B cell (primary cell): ENCODE results near the gene CPA1. TPM values are rescaled to one million over a fixed set of nuclear protein-coding genes. Genes with fewer than 3 reads are reported as not detected.

Experiments
- ATAC-seq: fragments of 200-7000 bp; cut with Tn5 transposase; one replicate; pipeline ENCODE4 v1.10.0; 2021; ENCODE audit warnings: low read depth, mild to moderate bottlenecking, moderate number of reproducible peaks, moderate library complexity
- CTCF ChIA-PET: fragments of 350-600 bp; sonication (Branson Sonifier 250); formaldehyde crosslinking; loops from one replicate; lab custom pipeline; 2021; ENCODE audit warnings: antibody characterized with exemption, inconsistent platforms; lab: Charles Lee
- POLR2A ChIA-PET: fragments of 350-600 bp; sonication (Branson Sonifier 250); formaldehyde crosslinking; loops from one replicate; lab custom pipeline; 2021; ENCODE audit warnings: antibody characterized with exemption; lab: Charles Lee
- DNase-seq: peaks from one replicate; pipeline ENCODE4 v3.0.0; 2013
- H2AFZ ChIP-seq: 2 replicates; pipeline ENCODE4 v1.6.1; 2012; ENCODE audit warnings: mild to moderate bottlenecking, low read depth, low read length; ENCODE audit not compliant: insufficient read depth, poor library complexity, severe bottlenecking
- H3K27ac ChIP-seq, 2 donors: 1 replicate in 1 of 2; 2 replicates in 1 of 2; pipeline ENCODE4 v1.5.1; 2012 to 2013; ENCODE audit warnings: low read length in 2 of 2, mild to moderate bottlenecking in 2 of 2, moderate library complexity in 1 of 2
- H3K27me3 ChIP-seq, 4 experiments: fragments of 200-600 bp in 1 of 4; sonication (generic) in 1 of 4; replicated peaks in 1 of 4; 1 replicate in 2 of 4; 2 replicates in 2 of 4; pipeline versions ENCODE4 v1.6.1 to v1.7.0; 2013 to 2016; ENCODE audit warnings: low read length in 3 of 4, mild to moderate bottlenecking in 2 of 4, mixed read lengths in 1 of 4, moderate library complexity in 1 of 4; ENCODE audit not compliant: insufficient read depth in 4 of 4, control insufficient read depth in 3 of 4; ENCODE audit errors: control extremely low read depth in 1 of 4
- H3K36me3 ChIP-seq, 2 experiments: replicated peaks in 1 of 2; 1 replicate in 1 of 2; 2 replicates in 1 of 2; pipeline versions ENCODE4 v1.6.1 to v1.7.1; 2013; ENCODE audit warnings: low read length in 1 of 2; ENCODE audit not compliant: insufficient read depth in 2 of 2, control insufficient read depth in 1 of 2; ENCODE audit errors: control extremely low read depth in 1 of 2, extremely low read depth in 1 of 2
- H3K4me1 ChIP-seq, 2 donors: fragments of 200-600 bp in 1 of 2; sonication (generic) in 1 of 2; 1 replicate in 1 of 2; 2 replicates in 1 of 2; pipeline versions ENCODE4 v1.5.1 to v1.6.1; 2013 to 2017; ENCODE audit warnings: low read length in 2 of 2; ENCODE audit not compliant: control insufficient read depth in 2 of 2, insufficient read depth in 2 of 2
- H3K4me2 ChIP-seq: replicated peaks from 2 replicates; pipeline ENCODE3; 2012; ENCODE audit warnings: mild to moderate bottlenecking, low read depth, low read length; ENCODE audit not compliant: poor library complexity, severe bottlenecking
- H3K4me3 ChIP-seq, 5 experiments: fragments of 200-600 bp in 1 of 5; sonication (generic) in 1 of 5; 1 replicate in 3 of 5; 2 replicates in 2 of 5; pipeline versions ENCODE4 v1.5.1 to v1.7.0; 2011 to 2016; ENCODE audit warnings: low read length in 4 of 5, mild to moderate bottlenecking in 4 of 5, low read depth in 2 of 5, control low read depth in 1 of 5, moderate library complexity in 1 of 5; ENCODE audit not compliant: insufficient read depth in 1 of 5; ENCODE audit errors: control extremely low read depth in 1 of 5, extremely low read depth in 1 of 5
- H3K79me2 ChIP-seq: fragments of 200-600 bp; sonication (generic); one replicate; pipeline ENCODE4 v1.6.0; 2016; ENCODE audit warnings: low read length; ENCODE audit not compliant: control insufficient read depth, insufficient read depth
- H3K9ac ChIP-seq: fragments of 200-600 bp; sonication (generic); 2 replicates; pipeline ENCODE4 v1.6.1; 2017; ENCODE audit warnings: mild to moderate bottlenecking, low read length, moderate library complexity
- H3K9me3 ChIP-seq, 3 donors: one replicate each; pipeline versions ENCODE4 v1.6.1 to v1.7.1; 2013; ENCODE audit warnings: low read length in 2 of 3; ENCODE audit not compliant: control insufficient read depth in 2 of 3, insufficient read depth in 1 of 3; ENCODE audit errors: control extremely low read depth in 1 of 3
- H4K20me1 ChIP-seq: 2 replicates; pipeline ENCODE4 v1.6.0; 2012; ENCODE audit warnings: mild to moderate bottlenecking, low read length; ENCODE audit not compliant: insufficient read depth, control insufficient read depth, poor library complexity, severe bottlenecking
- H3K27ac Mint-ChIP-seq: one replicate; pipeline ENCODE4 v1.8.0; 2021; ENCODE audit warnings: mixed read lengths
- H3K27me3 Mint-ChIP-seq: one replicate; pipeline ENCODE4 v1.8.0; 2021; ENCODE audit warnings: mixed read lengths
- H3K4me1 Mint-ChIP-seq: one replicate; pipeline ENCODE4 v1.8.0; 2021; ENCODE audit warnings: mixed read lengths
- H3K4me3 Mint-ChIP-seq: one replicate; pipeline ENCODE4 v1.8.0; 2021; ENCODE audit warnings: mixed read lengths
- H3K9me3 Mint-ChIP-seq: one replicate; pipeline ENCODE4 v1.8.0; 2022; ENCODE audit warnings: mixed read lengths; ENCODE audit not compliant: insufficient read depth
- EZH2 ChIP-seq: IDR thresholded peaks from 2 replicates; pipeline ENCODE4 v1.6.1; 2012; ENCODE audit warnings: borderline replicate concordance, low read depth, mild to moderate bottlenecking, moderate library complexity, low read length; ENCODE audit not compliant: insufficient read depth, poor library complexity, severe bottlenecking
- WGBS: methylation state at CpG from one replicate; pipeline ENCODE4 v1.1.5; 2013; ENCODE audit warnings: missing lambda C conversion rate; ENCODE audit not compliant: insufficient coverage; 5-methylcytosine and 5-hydroxymethylcytosine counted together
- intact Hi-C: fragments of 100-400 bp; cut with micrococcal nuclease; formaldehyde crosslinking; loops from one replicate; pipeline ENCODE4 v1.10.0; 2022
- polyA plus RNA-seq: library from polyadenylated mRNA; depleted of rRNA; stranded (reverse); fragments of >200 nt; gene quantifications from 2 replicates; pipeline ENCODE4 v1.2.3, GENCODE V29; 2012
- total RNA-seq, 2 donors: library from RNA; stranded (reverse); fragments of 120-200 nt in 1 of 2; gene quantifications; 1 replicate in 1 of 2; 2 replicates in 1 of 2; pipeline versions ENCODE4 v1.2.3 to v1.2.4, GENCODE V29; 2013 to 2022
- TF ChIP-seq, protein P1 (sequence below): fragments of 200-600 bp; IDR thresholded peaks from one replicate; pipeline ENCODE4 v1.8.0; 2022; ENCODE audit warnings: antibody characterized with exemption, mild to moderate bottlenecking

The CPA1 gene
- total and polyA plus RNA-seq, 2 donors (not counting 1 experiment from before 2014, with no cell fraction given), result not detected

DNA sequence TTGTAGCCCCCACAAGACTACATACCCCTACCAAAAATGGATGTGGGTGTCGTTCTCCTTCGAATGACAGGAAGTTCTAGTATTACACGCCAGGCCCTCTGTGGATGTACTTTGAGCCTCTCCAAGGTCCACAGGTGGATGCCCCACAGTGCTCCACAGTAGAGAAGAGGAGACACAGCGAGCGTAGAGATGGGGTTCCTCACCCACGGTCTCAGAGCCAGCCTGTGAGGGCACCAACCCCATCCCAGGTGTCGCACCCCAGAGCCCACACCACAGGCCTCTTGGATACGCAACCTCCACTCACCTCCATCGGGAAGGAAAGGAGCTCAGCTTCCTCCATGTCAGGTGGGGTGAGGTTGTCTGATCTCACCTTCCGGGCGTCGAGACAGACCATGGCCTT, 33.4 kb upstream of the CPA1 start:
- Mint-ChIP-seq H3K4me3 (no peak overlapping the region), H3K27me3 (peaks cover 21% of the 10 kb centered on the region), H3K4me1 (no peaks in the 10 kb centered on the region), H3K27ac (no peak overlapping the region), H3K9me3 (no peaks in the 10 kb centered on the region)
- CTCF ChIA-PET, result no interaction called here
- Histone ChIP-seq H3K79me2 (no peaks in the 10 kb centered on the region), H3K27me3 (no peaks in the 10 kb centered on the region), H3K9ac (no peak overlapping the region), H2AFZ (no peak overlapping the region), H3K27ac (no peak overlapping the region), H4K20me1 (no peaks in the 10 kb centered on the region), H3K36me3 (no peaks in the 10 kb centered on the region), H3K4me1 (no peaks in the 10 kb centered on the region), H3K4me2 (no peak overlapping the region), H3K4me3 (no peak overlapping the region), H3K9me3 (peaks cover 0 to under 1% (median 0%) of the 10 kb centered on the region in 3 donors)
- TF ChIP-seq, protein P1, sequence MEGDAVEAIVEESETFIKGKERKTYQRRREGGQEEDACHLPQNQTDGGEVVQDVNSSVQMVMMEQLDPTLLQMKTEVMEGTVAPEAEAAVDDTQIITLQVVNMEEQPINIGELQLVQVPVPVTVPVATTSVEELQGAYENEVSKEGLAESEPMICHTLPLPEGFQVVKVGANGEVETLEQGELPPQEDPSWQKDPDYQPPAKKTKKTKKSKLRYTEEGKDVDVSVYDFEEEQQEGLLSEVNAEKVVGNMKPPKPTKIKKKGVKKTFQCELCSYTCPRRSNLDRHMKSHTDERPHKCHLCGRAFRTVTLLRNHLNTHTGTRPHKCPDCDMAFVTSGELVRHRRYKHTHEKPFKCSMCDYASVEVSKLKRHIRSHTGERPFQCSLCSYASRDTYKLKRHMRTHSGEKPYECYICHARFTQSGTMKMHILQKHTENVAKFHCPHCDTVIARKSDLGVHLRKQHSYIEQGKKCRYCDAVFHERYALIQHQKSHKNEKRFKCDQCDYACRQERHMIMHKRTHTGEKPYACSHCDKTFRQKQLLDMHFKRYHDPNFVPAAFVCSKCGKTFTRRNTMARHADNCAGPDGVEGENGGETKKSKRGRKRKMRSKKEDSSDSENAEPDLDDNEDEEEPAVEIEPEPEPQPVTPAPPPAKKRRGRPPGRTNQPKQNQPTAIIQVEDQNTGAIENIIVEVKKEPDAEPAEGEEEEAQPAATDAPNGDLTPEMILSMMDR, result no peak
- TF ChIP-seq EZH2, result no peak
- intact Hi-C loops, result no loop called here
- 76% methylated on average over 6 of the region's 12 CpGs for WGBS
- ATAC-seq (no peak), DNase-seq (no peak)
- POLR2A ChIA-PET, result no interaction called here

DNA sequence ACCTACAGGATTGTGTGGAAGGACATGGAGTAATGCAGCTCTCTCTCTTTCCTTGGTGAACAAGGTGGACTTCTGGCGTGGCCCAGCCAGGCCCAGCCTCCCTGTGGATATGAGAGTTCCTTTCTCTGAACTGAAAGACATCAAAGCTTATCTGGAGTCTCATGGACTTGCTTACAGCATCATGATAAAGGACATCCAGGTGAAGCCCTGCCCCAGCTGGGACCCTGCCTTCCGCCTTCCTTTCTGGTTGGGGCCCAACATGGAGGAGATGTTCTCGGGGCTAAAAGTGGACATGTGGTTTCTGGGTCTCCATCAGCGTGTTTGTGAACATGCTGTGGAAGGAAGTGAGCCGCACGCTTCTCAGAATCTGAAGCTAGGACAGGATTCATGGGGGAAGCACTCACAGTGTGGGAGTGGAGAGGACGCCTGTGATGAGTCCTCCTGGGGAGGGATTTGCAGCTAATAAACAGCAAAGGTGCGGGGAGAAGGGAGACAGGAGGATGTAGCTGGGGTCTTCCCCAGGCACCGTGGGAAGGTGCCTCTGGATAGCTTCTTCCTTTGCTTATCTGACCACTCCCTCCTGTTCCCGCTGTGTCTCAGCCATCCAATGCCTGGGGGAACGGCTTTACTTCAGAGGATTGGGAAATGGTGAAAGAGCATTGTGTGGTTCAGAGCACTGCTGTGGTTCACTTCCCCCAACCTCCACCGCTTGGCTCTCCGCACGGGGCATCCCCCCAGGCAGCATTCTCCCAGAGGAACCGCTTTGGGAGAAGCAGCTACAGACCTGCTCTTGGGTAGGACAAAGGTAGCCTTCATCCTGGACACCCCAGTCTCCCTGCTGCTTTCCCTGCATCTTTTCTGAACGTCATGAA, 30.1 kb upstream of the CPA1 start:
- no peaks in the 10 kb centered on the region for H3K79me2 ChIP-seq
- H3K4me1 ChIP-seq, result no peaks in the 10 kb centered on the region
- TF ChIP-seq EZH2, result no peak
- TF ChIP-seq, protein P1, result no peak
- no peak overlapping the region for H2AFZ ChIP-seq
- Mint-ChIP-seq H3K4me1 (no peaks in the 10 kb centered on the region), H3K4me3 (no peak overlapping the region), H3K27ac (no peak overlapping the region), H3K9me3 (no peaks in the 10 kb centered on the region), H3K27me3 (peaks cover 18% of the 10 kb centered on the region)
- 64% methylated on average over 11 of the region's 16 CpGs for WGBS
- no peak overlapping the region for H3K9ac ChIP-seq
- intact Hi-C loops, result no loop called here
- H3K9me3 ChIP-seq, result no peaks in the 10 kb centered on the region
- H3K4me3 ChIP-seq, result no peak overlapping the region
- no peaks in the 10 kb centered on the region for H3K27me3 ChIP-seq
- ChIA-PET POLR2A (no interaction called here), CTCF (no interaction called here)
- no peak for ATAC-seq
- no peak overlapping the region for H3K4me2 ChIP-seq
- H3K27ac ChIP-seq, result no peak overlapping the region
- H3K36me3 ChIP-seq, result no peaks in the 10 kb centered on the region
- no peaks in the 10 kb centered on the region for H4K20me1 ChIP-seq
- DNase-seq, result no peak
